Spleen (tissue), 7 donors: ENCODE results near the gene C5orf63.

Source experiments
- POLR2A ChIP-seq, 3 donors: fragments of 450-650 bp; IDR thresholded peaks; one replicate each; pipeline ENCODE4 v1.5.1; 2017; ENCODE audit warnings: antibody characterized with exemption in 3 of 3, mild to moderate bottlenecking in 1 of 3
- TF ChIP-seq, protein P1 (sequence below), 11 experiments: fragments of 200-600 bp in 7 of 11; fragments of 450-650 bp in 4 of 11; sonication (generic) in 4 of 11; IDR thresholded peaks in 8 of 11; conservative IDR thresholded peaks in 3 of 11; 1 replicate in 7 of 11; 2 replicates in 4 of 11; pipeline versions ENCODE4 v1.4.0 to v1.8.0; 2016 to 2021; ENCODE audit warnings: antibody characterized with exemption in 11 of 11, inconsistent platforms in 4 of 11, mild to moderate bottlenecking in 1 of 11
- donor health status: DM: no; HTN: no; CAD: no; lungs with moderate emphysema.
- donor health status: DM: no; HTN: no; CAD: no.
- donor health status: DM: no; HTN: no; CAD: no.

GRCh38 chr5:127031147-127031862 lies 42.0 kb downstream of the C5orf63 start:
- no peak for TF ChIP-seq POLR2A (IDR thresholded peaks at IDR 0.05)
- TF ChIP-seq, protein P1, sequence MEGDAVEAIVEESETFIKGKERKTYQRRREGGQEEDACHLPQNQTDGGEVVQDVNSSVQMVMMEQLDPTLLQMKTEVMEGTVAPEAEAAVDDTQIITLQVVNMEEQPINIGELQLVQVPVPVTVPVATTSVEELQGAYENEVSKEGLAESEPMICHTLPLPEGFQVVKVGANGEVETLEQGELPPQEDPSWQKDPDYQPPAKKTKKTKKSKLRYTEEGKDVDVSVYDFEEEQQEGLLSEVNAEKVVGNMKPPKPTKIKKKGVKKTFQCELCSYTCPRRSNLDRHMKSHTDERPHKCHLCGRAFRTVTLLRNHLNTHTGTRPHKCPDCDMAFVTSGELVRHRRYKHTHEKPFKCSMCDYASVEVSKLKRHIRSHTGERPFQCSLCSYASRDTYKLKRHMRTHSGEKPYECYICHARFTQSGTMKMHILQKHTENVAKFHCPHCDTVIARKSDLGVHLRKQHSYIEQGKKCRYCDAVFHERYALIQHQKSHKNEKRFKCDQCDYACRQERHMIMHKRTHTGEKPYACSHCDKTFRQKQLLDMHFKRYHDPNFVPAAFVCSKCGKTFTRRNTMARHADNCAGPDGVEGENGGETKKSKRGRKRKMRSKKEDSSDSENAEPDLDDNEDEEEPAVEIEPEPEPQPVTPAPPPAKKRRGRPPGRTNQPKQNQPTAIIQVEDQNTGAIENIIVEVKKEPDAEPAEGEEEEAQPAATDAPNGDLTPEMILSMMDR (IDR thresholded peaks at IDR 0.05 in 8 of 11, conservative IDR thresholded peaks at IDR 0.05 in 3 of 11), result no peak
